Measurements from ENCODE around the gene OR2B6.

OR2B6 gene

GRCh38 chr6:28001351-28001750, 44.3 kb downstream of the OR2B6 start:
- no peak for DNase-seq

- DNase-seq, result no peak
These were observed 44.7 kb downstream of the OR2B6 start for GRCh38 chr6:28001751-28002150.

DNA sequence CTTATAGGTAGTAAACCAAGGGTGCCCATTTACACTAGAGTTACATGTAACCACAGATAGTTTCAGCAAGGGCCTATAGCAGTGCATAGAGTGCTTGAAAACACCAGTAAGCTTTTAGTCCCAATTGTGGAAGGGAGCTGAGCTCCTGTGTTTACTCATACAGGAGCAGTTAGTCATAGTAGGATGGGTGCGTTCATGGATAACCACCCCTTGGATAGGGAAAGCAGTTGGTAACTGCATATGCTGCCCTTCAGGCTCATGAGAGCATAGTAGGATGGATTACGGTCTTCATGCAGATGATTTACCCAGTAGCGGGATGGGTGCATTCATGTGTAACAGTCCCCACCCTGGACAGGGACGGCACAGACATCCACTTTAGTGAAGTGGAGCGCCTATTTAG, 45.1 kb downstream of the OR2B6 start:
- no peak for DNase-seq

GRCh38 chr6:28003059-28003458, 46.0 kb downstream of the OR2B6 start:
- DNase-seq, result no peak

DNA sequence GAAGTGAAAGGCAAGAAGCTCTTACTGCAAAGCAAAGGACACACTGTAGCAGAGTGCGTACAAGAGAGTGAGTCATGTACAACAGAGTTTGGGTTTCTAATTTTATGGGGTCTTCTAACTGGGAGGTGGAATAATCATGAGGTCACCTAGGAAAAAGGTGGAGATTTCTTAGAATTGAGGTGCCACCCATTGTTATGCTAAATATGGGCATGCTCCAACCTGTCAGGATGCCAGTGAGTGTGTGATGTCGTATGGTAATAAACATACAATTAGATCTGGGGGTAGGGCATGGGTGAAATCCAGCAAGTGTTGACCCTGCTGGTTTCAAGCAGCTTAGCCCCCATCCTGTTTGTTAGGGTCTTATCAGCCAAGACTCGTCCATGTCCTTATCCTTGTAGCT, 46.6 kb downstream of the OR2B6 start:
- DNase-seq, result no peak

DNA sequence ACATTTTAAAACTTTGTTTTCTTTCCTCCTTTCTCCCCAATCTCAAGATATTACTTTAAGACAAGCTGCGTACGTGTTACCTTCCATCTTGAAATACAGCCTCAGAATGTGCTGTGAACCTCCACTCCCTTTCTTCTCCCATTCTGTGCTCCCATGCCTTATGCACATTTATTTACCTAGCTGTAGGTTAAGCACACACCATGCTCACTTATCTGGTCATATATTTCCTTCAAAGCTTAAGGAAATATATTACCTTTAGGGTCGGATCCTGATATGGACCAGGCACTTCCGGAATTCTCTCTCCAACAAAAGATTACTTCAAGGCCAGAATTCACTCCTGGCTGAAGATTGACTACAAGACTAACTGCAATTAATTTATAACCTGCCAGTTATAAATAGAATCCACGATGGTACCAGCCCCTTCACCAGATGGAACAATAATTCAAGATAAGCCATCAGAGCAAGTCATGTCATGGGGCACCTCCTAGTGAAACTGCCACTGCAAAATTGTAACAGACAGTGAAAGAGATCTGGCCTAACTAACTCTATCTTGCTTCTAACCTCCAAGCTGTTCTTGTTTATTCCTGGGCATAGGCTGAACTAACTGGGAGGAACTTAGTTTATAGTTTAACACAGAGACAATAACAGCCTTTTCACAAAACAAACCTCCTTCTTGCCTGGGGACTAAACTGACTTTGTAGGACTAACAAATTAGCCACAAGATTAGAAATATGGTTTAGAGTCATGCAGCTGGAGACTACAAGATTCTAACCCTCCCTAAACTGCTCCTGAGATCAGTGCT, 47.5 kb downstream of the OR2B6 start:
- DNase-seq, result no peak

DNA sequence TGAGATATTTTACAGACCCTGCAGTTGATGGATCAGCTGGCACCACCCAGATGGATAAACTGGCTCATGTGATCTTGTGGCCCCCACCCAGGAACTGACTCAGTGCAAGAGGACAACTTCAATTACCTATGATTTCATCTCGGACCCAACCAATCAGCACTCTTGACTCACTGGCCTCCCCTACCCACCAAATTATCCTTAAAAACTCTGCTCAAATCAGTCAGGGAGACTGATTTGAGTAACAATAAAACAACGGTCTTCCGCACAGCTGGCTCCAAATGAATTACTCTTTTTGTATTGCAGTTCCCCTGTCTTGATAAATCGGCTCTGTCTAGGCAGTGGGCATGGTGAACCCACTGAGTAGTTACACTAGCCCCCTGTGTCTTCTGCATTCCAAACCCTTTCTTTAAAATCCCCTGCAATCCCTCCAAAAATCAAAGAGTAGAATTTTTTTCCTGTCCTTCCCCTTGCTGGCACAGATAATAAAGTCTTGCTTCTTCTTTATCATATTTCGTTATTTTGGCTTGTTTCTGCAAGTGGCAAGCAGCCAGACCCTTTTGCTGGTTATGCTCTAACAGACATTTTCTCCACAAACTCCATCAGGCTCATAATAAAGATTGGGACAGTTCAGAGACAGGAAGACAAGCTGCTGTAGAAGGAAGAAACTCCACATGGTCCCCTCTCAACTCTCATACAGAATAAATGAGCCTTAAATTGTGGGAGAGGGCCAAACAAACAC, 48.3 kb downstream of the OR2B6 start:
- no peak for DNase-seq

GRCh38 chr6:28005975-28006374, 48.9 kb downstream of the OR2B6 start:
- no peak for DNase-seq

Measured in suppressor macrophage treated with lipopolysaccharide for 1 hour (primary cell).